ENCODE measurements around the gene HRK. TPM values are rescaled to one million over a fixed set of nuclear protein-coding genes. Genes with fewer than 3 reads are reported as not detected.

The HRK gene
- total and polyA plus RNA-seq, 9 of the 15 experiments (the other 6 are each of a cell fraction or from before 2014, with no cell fraction given): 0.01 to 0.05 (median 0.04) TPM; not detected in 6

DNA sequence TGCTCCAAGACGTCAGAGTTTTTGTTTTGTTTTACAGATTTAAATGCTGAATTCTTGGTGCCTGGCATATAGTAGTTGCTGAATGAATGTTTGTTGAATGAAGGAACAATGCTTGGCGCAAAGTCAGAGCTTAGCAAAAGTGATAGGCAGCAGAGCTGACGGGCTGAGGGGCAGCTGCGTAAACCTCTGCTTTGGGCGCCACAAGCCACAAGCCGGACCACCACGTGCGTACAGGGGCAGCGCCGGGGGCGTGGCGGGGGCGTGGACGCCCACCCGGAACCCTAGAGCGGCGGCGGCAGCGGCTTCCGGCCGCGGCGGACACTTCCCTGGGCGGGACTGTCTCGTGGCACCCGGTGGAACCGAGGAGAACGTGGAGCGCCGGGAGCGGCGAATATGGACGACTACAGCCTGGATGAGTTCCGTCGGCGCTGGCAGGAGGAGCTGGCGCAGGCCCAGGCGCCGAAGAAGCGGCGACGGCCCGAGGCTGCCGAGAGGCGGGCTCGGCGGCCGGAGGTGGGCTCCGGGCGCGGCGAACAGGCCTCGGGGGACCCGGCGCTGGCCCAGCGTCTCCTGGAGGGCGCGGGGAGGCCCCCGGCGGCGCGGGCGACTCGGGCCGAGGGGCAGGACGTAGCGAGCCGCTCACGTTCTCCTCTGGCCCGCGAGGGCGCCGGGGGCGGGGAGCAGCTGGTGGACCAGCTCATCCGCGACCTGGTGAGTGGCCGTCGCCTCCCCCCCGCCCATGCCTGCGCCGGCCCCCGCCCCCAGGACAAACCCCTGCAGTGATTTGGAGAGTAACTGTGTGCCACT is 29.6 kb upstream of the HRK start, which contains the start of gene FBXW8 (continued):
- TF ChIP-seq, protein P1, sequence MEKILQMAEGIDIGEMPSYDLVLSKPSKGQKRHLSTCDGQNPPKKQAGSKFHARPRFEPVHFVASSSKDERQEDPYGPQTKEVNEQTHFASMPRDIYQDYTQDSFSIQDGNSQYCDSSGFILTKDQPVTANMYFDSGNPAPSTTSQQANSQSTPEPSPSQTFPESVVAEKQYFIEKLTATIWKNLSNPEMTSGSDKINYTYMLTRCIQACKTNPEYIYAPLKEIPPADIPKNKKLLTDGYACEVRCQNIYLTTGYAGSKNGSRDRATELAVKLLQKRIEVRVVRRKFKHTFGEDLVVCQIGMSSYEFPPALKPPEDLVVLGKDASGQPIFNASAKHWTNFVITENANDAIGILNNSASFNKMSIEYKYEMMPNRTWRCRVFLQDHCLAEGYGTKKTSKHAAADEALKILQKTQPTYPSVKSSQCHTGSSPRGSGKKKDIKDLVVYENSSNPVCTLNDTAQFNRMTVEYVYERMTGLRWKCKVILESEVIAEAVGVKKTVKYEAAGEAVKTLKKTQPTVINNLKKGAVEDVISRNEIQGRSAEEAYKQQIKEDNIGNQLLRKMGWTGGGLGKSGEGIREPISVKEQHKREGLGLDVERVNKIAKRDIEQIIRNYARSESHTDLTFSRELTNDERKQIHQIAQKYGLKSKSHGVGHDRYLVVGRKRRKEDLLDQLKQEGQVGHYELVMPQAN (IDR thresholded peaks at IDR 0.05; ENCODE audit: borderline replicate concordance): peak; percentile 95
- TF ChIP-seq STAG1 (CRISPR knock-in tag; IDR thresholded peaks at IDR 0.05; ENCODE audit: borderline replicate concordance) (no peak), FOSL1 (tag; conservative IDR thresholded peaks at IDR 0.05) (peak; percentile 33; the same call in 1 of the 2 replicates), JUN (IDR thresholded peaks at IDR 0.05; ENCODE audit: borderline replicate concordance, low read depth, low read length) (peak; percentile 65; the same call in 1 of the 2 replicates), JUN (CRISPR knock-in tag; IDR thresholded peaks at IDR 0.05; ENCODE audit: borderline replicate concordance) (no peak), STAT5B (CRISPR knock-in tag; IDR thresholded peaks at IDR 0.05) (no peak), KLF13 (tag; IDR thresholded peaks at IDR 0.05; ENCODE audit: borderline replicate concordance, low read depth) (peak; percentile 100), TRIM24 (IDR thresholded peaks at IDR 0.05) (peak; percentile 31 to 97; a peak in 3 of 4 replicates), ZBTB1 (CRISPR knock-in tag; IDR thresholded peaks at IDR 0.05; ENCODE audit: borderline replicate concordance, low read depth) (peak; percentile 93), RFX5 (IDR thresholded peaks at IDR 0.05; ENCODE audit: low read depth, low read length) (no peak), ZNF24 (IDR thresholded peaks at IDR 0.05) (peak; percentile 68; the same call in 1 of the 2 replicates), SMAD2 (IDR thresholded peaks at IDR 0.05; ENCODE audit: low read depth, low read length) (no peak), MCM7 (IDR thresholded peaks at IDR 0.05) (no peak), NR3C1 (CRISPR knock-in tag; IDR thresholded peaks at IDR 0.05) (peak; percentile 52; the same call in 1 of the 2 replicates), ZEB2 (IDR thresholded peaks at IDR 0.05) (peak; percentile 94)
- TF ChIP-seq, protein P2, sequence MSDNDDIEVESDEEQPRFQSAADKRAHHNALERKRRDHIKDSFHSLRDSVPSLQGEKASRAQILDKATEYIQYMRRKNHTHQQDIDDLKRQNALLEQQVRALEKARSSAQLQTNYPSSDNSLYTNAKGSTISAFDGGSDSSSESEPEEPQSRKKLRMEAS (CRISPR knock-in tag; IDR thresholded peaks at IDR 0.05): peak; percentile 96
- TF ChIP-seq, protein P3, sequence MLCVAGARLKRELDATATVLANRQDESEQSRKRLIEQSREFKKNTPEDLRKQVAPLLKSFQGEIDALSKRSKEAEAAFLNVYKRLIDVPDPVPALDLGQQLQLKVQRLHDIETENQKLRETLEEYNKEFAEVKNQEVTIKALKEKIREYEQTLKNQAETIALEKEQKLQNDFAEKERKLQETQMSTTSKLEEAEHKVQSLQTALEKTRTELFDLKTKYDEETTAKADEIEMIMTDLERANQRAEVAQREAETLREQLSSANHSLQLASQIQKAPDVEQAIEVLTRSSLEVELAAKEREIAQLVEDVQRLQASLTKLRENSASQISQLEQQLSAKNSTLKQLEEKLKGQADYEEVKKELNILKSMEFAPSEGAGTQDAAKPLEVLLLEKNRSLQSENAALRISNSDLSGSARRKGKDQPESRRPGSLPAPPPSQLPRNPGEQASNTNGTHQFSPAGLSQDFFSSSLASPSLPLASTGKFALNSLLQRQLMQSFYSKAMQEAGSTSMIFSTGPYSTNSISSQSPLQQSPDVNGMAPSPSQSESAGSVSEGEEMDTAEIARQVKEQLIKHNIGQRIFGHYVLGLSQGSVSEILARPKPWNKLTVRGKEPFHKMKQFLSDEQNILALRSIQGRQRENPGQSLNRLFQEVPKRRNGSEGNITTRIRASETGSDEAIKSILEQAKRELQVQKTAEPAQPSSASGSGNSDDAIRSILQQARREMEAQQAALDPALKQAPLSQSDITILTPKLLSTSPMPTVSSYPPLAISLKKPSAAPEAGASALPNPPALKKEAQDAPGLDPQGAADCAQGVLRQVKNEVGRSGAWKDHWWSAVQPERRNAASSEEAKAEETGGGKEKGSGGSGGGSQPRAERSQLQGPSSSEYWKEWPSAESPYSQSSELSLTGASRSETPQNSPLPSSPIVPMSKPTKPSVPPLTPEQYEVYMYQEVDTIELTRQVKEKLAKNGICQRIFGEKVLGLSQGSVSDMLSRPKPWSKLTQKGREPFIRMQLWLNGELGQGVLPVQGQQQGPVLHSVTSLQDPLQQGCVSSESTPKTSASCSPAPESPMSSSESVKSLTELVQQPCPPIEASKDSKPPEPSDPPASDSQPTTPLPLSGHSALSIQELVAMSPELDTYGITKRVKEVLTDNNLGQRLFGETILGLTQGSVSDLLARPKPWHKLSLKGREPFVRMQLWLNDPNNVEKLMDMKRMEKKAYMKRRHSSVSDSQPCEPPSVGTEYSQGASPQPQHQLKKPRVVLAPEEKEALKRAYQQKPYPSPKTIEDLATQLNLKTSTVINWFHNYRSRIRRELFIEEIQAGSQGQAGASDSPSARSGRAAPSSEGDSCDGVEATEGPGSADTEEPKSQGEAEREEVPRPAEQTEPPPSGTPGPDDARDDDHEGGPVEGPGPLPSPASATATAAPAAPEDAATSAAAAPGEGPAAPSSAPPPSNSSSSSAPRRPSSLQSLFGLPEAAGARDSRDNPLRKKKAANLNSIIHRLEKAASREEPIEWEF (CRISPR knock-in tag; IDR thresholded peaks at IDR 0.05): no peak
- TF ChIP-seq, protein P4, sequence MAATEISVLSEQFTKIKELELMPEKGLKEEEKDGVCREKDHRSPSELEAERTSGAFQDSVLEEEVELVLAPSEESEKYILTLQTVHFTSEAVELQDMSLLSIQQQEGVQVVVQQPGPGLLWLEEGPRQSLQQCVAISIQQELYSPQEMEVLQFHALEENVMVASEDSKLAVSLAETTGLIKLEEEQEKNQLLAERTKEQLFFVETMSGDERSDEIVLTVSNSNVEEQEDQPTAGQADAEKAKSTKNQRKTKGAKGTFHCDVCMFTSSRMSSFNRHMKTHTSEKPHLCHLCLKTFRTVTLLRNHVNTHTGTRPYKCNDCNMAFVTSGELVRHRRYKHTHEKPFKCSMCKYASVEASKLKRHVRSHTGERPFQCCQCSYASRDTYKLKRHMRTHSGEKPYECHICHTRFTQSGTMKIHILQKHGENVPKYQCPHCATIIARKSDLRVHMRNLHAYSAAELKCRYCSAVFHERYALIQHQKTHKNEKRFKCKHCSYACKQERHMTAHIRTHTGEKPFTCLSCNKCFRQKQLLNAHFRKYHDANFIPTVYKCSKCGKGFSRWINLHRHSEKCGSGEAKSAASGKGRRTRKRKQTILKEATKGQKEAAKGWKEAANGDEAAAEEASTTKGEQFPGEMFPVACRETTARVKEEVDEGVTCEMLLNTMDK (IDR thresholded peaks at IDR 0.05; ENCODE audit: borderline replicate concordance, insufficient read depth, low read depth, low read length, poor library complexity, severe bottlenecking): no peak
